GM12873 (cell line): Measurements from ENCODE around the gene ZSCAN30.

ENCODE experiments used
- CTCF ChIP-seq: IDR thresholded peaks from 2 replicates; pipeline ENCODE4 v1.5.1; 2012; ENCODE audit warnings: low read depth, mild to moderate bottlenecking, moderate library complexity, low read length, control low read depth; ENCODE audit not compliant: insufficient read depth; ENCODE audit errors: missing control alignments

The ZSCAN30 gene

GRCh38 chr18:35264409-35264808 is 25.6 kb downstream of the ZSCAN30 start:
- TF ChIP-seq CTCF = no peak

DNA sequence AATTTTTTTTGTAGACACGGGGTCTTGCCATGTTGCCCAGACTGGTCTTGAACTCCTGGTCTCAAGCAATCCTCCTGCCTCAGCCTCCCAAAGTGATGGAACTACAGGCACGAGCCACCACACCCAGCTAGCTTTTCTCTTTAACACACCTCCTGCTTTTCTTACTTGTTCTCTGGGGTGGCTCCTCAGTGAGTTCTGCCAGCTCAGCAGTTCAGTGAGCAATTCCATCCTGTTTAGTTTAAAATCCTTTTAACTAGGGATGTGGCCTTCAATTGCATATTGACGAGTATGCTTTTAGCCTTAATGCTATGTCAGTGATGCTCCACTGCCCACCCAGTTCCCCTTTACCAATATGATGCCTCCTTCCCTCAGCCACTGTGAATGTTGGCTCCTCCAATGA is 33.1 kb downstream of the ZSCAN30 start:
- no peak for TF ChIP-seq CTCF

DNA sequence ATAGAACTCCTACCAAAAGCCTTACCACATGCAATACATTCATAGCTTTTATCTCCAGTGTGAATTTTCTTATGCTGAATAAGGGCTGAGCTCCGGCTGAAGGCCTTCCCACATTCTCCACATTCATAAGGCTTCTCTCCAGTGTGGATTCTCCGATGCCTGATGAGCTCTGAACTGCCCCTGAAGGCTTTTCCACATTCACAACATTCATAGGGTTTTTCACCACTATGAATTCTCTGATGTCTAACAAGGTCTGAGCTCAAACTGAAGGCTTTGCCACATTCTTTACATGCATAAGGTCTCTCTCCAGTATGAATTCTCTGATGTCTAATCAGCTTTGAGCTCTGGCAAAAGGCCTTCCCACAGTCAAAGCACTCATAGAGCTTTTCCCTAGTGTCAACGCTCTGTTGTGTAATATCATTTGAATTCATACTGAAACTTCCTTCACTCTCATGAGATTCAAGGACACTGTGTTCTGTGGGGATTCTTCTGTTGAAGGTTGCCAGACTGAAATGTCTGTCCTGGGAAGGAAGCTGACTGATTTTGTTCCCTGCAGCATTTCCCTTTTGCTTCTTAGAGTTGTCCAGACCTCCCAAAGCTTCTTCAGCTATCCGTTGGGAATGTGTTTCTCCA is 36.3 kb downstream of the ZSCAN30 start:
- TF ChIP-seq CTCF = no peak

DNA sequence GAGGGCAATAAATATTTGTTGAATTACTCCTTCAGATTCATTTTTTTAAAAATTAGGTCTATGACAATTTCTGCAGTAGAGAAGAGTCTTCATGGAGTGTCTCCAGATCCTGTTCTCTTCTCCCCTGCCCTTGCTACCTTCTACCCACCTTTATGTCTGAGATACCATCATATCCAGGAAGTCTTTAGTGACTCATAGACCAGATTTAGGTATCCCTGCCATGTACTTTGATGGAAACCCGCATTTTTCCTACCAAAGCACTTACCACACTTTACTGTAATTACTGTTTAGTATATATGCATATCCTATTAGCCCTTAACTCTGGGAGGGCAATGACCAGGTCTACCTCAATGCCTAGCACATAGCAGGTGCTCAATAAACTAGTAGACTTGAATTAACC is 37.6 kb downstream of the ZSCAN30 start:
- no peak for TF ChIP-seq CTCF

- no peak for TF ChIP-seq CTCF
These were observed 41.6 kb downstream of the ZSCAN30 start for GRCh38 chr18:35248429-35248828.

DNA sequence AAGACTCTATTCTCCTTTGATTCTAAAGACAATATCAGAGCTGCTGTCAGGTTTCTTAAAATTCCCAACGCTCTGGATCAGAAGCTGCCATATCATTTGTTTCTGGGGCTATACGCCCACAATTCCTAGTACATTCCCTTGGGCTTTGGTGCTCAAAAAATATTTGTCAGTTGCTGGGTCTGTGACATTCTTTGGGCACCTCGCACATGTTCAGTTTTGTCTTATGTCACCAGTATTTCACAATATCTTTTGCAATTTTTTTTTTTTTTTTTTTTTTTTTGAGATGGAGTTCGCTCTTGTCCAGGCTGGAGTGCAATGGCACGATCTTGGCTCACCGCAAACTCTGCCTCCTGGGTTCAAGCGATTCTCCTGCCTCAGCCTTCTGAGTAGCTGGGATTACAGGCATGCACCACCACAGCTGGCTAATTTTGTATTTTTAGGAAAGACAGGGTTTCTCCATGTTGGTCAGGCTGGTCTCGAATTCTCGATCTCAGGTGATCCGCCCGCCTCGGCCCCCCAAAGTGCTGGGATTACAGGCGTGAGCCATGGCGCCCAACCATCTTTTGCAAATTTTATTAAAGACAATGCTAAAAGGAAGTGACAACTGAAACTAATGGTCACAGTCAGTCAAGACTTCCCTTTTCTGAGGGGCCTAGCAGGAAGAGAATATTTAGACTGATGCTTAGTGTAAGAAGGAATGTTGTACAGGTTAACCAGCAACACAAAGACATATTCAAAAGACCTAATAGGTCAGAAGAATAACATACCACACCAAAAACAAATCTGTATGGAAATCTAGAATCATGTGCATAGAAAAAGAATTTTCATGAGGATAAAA is 42.4 kb downstream of the ZSCAN30 start:
- TF ChIP-seq CTCF = no peak

GRCh38 chr18:35246831-35247230 is 43.2 kb downstream of the ZSCAN30 start:
- TF ChIP-seq CTCF = no peak
